ENCODE data around the gene MAP2K7.
"Not testable (repeated sequence)": the region's sequence is repeated elsewhere in the genome, so short reads cannot be mapped to it uniquely, and the experiment has no call there.

Gene MAP2K7

GRCh38 chr19:7953576-7953975 is 49.9 kb downstream of the MAP2K7 start:
- H3K27ac ChIP-seq, result no peak overlapping the region
- TF ChIP-seq ZFX (IDR thresholded peaks at IDR 0.05) (no peak), CTCF (conservative IDR thresholded peaks at IDR 0.05) (no peak)

GRCh38 chr19:7955696-7956095 is 52.0 kb downstream of the MAP2K7 start:
- TF ChIP-seq CTCF (conservative IDR thresholded peaks at IDR 0.05) (no peak), ZFX (IDR thresholded peaks at IDR 0.05) (no peak)
- H3K27ac ChIP-seq, result no peak overlapping the region

- no peak for TF ChIP-seq CTCF (conservative IDR thresholded peaks at IDR 0.05)
- no peak for TF ChIP-seq ZFX (IDR thresholded peaks at IDR 0.05)
- no peak overlapping the region for H3K27ac ChIP-seq
Observed at GRCh38 chr19:7959211-7959610, 55.5 kb downstream of the MAP2K7 start.

GRCh38 chr19:7961082-7961481 is 57.4 kb downstream of the MAP2K7 start:
- not testable (repeated sequence) for H3K27ac ChIP-seq

- TF ChIP-seq CTCF (conservative IDR thresholded peaks at IDR 0.05) (no peak), ZFX (IDR thresholded peaks at IDR 0.05) (no peak)
- H3K27ac ChIP-seq, result no peak overlapping the region
Observed at GRCh38 chr19:7961920-7962626, 58.4 kb downstream of the MAP2K7 start.

- TF ChIP-seq CTCF (conservative IDR thresholded peaks at IDR 0.05), result no peak
- TF ChIP-seq ZFX (IDR thresholded peaks at IDR 0.05), result no peak
- H3K27ac ChIP-seq, result no peak overlapping the region
Observed at GRCh38 chr19:7962644-7963268, 59.1 kb downstream of the MAP2K7 start.

- TF ChIP-seq ZFX (IDR thresholded peaks at IDR 0.05) (no peak), CTCF (conservative IDR thresholded peaks at IDR 0.05) (no peak)
- no peak overlapping the region for H3K27ac ChIP-seq
Observed at GRCh38 chr19:7963566-7963965, 59.9 kb downstream of the MAP2K7 start.
